NOMO-1 (cell line): ENCODE results near the gene TBC1D16.

Experiments
- DNase-seq, 2 experiments: peaks; one replicate each; lab custom pipeline; 2025; ENCODE audit not compliant: unreplicated experiment in 2 of 2; lab: John Stamatoyannopoulos, UW

Gene TBC1D16

GRCh38 chr17:79954281-79955166, 81.1 kb downstream of the TBC1D16 start:
- DNase-seq: no peak

DNA sequence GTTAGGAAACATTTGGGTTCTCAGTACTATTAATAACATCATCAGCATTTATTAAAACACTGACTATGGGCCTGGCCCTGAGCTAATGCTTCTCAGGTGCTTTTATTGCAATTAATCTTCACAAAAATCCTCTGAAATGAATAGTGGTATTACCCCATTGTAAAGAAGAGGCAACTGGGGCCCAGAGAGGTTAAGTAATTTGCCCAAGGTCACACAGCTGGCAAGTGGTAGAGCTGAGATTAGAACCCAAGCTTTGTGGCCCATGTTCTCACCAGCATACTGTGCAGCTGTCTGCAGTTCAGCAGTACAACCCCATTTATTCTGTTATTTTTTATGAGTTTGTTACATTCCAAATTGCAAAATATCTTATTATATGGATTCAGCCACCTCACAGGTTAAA, 82.3 kb downstream of the TBC1D16 start:
- DNase-seq: no peak

DNA sequence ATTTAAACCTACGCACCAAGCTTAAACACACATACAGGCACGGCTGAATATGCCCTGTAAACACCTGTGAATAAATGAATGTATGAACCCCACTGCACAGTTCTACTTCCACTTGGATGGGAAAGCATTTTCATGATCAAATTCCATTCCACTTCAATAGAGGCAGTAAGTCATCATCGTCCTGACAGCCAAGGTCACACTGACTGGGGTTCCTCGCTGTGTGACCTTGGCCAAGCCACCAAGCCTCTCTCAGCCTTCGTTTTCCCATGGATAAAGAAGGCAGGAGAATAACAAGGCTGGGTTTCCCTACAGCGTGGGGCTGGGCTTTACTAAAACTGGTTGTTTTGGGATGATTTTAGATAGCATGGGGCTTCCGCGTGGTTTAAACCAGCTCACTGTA, 82.8 kb downstream of the TBC1D16 start:
- DNase-seq: no peak

- no peak for DNase-seq
Measured at GRCh38 chr17:79952265-79952877, 83.3 kb downstream of the TBC1D16 start.

DNA sequence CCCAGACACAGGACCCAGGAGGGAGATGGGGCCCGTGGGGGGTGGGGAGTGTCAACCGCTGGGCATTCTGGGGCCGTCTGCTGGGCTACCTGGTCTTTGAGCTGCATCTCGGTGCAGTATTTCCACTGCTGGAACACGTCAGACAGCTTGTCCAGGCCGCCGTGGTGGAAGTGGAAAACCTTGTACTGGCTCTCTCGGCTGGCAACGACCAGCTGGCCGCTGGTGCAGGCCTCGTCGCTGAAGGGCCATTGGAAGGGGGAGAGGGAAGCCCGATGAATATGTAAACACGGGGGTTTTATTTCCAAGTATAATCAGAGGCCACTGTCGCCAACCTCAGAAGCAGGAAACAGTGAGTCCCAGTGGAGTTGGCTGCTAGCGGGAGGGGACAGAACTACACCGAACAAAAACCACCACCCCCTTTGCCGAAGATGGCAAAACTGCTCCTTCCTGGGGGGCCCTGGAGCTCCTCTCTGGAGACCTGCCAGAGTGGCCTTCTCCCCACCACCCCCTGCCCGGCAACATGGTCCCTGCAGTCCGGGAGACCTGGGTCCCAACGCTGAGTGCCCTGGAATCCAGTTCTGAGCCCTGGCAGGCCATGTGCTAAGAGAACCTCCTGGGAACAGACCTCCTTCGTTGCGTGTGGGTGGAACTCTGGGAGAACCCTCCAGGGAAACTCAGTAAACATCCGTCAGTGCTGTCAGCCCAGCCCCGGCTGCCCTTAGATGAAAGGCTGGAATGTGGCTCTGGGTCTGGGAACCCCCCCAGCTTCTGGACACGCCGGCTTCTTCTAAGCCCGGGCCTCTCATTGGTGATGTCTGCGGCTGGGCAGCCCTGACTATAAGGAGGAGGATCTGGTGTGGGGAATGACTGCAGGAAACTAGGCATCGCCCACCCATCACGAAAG, 84.1 kb downstream of the TBC1D16 start:
- no peak for DNase-seq

- no peak for DNase-seq
Measured at GRCh38 chr17:79950751-79951150, 84.9 kb downstream of the TBC1D16 start.

DNA sequence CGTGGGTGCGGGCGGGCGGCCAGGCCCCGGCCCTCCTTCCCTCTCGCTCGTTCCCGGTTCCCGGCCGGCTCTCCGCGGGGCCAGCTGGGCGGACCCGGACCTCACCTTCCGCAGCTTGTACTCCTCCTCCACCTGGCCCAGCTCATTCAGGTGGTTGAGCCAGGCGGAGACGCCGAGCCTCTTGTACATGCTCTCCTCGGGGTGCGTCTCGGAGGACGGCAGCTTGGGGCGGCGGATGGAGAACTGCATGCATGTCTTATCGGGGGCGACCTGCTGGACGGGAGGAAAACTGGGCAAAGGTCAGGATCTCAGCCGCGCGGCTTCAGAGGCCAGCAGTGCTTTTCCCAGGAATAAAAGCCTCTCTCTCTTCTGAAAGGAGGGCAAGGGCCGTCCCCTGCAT, 85.4 kb downstream of the TBC1D16 start:
- no peak for DNase-seq

DNA sequence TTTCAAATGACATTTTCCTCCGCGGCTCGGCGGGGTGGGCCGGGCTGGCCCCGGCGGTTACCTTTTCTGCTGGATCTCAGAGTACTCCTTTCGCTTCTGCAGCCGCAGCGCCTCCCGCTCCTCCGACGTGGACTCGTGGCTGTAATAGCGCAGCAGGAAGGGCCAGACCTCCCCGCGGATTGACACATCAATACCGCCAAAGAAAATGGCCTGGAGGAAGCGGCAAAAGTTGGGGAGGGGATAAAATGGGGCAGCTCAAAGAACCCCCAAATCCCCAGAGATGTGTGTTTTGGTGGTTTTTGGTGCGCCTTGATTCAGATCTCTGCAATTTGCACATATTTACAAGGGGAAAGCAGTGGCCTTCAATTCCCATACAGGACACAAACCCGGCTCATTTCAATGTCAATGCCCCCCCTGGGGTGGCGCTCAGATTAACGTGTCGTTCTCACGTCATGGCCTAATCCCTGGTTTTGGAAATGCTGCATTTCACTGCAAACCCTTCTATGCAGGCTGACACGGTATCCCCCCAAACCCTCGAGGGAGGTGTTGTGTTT, 85.9 kb downstream of the TBC1D16 start:
- DNase-seq: no peak

- DNase-seq: no peak
Measured at GRCh38 chr17:79948945-79949655, 86.6 kb downstream of the TBC1D16 start.

DNA sequence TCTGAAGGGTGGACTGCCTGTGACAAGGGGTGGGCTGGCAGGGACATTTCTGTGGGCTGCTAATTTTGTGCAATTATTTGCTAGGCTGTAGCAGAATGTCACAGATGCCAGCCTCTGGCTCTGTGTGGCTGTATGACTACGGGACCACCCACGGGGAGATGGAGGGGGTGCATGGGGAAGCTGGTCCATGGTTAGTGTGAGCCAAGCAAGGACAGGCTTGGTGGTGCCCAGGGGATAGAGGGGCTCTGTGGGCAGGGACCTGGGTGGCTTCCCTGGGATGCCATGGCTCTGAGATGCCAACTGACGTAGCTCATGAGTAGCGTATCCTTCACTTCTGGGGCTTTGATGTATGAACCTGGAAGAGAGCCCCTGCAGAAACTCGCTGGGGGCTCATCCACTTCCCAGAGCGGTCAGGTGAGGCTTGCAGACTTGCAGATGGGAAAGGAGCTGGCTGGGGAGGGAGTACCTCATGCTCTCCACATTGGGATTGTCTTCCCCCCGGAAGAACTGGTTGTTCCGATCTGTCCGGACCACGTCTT, 87.2 kb downstream of the TBC1D16 start:
- no peak for DNase-seq

GRCh38 chr17:79947351-79948031, 88.2 kb downstream of the TBC1D16 start:
- DNase-seq: no peak

GRCh38 chr17:79946352-79947231, 89.1 kb downstream of the TBC1D16 start:
- no peak for DNase-seq

GRCh38 chr17:79945591-79946255, 89.9 kb downstream of the TBC1D16 start:
- DNase-seq: no peak

- DNase-seq: no peak
Measured at GRCh38 chr17:79944821-79945391, 90.8 kb downstream of the TBC1D16 start.

DNA sequence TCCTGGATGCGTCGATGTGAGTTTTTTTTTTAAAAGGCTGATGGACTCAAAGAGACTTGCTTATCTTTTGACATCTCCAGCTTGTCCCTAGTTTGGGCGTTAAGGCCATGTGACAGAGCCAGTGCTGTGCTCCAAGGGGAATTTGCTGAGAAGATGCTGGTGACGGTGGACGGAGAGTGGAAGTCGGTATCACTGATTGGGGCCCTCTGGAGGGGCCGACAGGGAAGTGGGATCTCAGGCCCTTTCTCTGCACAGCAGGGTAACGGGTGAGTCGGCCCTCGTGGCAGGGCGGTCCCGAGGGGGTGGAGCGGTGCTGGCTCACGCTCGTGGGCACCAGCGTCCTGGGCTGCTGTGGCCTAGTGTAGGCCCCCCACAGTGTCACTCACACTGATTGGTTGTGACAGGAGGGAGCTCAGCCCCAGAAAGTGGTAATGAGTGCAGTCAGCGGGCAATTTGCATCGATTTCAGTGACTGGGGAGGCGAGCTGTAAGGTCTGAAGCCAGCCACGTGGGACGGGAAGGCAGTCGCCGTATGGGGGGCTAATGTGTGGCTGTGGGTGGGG, 91.3 kb downstream of the TBC1D16 start:
- DNase-seq: no peak

GRCh38 chr17:79943347-79944241, 92.1 kb downstream of the TBC1D16 start:
- DNase-seq: no peak
